Measurements from ENCODE around the gene GRB10.

Gene GRB10

DNA sequence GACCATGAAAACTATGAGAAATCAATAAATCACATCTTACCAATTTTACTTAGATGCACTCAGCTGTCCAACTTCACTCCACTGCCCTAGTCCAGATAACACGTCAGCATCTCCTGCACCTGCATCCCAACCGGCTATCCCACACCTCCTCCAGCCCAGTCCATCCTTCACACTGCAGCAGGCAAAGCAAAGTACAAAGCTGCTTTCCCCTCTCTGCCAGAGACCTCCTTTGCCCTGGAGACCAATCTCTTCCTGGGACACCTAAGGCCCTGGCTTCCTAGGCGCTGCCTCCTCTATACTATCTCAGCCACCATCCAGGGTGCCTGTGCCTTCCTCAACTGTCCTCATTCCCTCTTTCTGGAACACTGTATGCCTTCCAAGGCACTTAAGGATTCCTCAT lies 127.2 kb downstream of the GRB10 start:
- no peak for DNase-seq (ENCODE audit: low spot score)
- in situ Hi-C loops (cut with MboI; ENCODE audit: low sequenced_read_pairs, unreplicated experiment): loop anchor here (25.0 kb wide), 2 partner anchors 193 to 543 kb away; partner anchors contain the start of gene FIGNL1
- TF ChIP-seq, protein P1, sequence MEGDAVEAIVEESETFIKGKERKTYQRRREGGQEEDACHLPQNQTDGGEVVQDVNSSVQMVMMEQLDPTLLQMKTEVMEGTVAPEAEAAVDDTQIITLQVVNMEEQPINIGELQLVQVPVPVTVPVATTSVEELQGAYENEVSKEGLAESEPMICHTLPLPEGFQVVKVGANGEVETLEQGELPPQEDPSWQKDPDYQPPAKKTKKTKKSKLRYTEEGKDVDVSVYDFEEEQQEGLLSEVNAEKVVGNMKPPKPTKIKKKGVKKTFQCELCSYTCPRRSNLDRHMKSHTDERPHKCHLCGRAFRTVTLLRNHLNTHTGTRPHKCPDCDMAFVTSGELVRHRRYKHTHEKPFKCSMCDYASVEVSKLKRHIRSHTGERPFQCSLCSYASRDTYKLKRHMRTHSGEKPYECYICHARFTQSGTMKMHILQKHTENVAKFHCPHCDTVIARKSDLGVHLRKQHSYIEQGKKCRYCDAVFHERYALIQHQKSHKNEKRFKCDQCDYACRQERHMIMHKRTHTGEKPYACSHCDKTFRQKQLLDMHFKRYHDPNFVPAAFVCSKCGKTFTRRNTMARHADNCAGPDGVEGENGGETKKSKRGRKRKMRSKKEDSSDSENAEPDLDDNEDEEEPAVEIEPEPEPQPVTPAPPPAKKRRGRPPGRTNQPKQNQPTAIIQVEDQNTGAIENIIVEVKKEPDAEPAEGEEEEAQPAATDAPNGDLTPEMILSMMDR (IDR thresholded peaks at IDR 0.05; ENCODE audit: borderline replicate concordance, control extremely low read depth, extremely low read depth, insufficient read depth, missing control alignments): no peak

DNA sequence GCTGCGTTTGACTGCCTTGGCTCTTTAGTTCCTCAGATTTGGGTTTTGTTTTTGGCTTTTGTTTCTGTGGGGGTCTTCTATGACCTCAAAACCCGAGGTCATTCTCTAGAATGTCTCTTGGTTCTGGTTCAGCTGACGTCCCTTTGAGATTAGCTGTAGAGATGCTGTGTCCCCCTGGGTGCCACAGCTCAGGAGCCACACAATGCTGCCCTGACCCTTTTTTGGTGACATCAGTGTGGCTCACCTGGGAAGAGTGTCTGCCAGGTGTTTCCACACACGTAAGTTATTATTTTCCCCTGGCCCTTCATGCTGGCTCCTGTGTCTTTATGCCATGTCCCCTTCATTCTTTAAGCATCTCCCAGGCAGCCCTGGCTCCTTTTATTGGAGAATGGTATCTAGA lies 127.7 kb downstream of the GRB10 start:
- no peak for DNase-seq (ENCODE audit: low spot score)
- in situ Hi-C loops (cut with MboI; ENCODE audit: low sequenced_read_pairs, unreplicated experiment): loop anchor here (25.0 kb wide), 2 partner anchors 193 to 543 kb away; partner anchors contain the start of gene FIGNL1
- TF ChIP-seq, protein P1 (IDR thresholded peaks at IDR 0.05; ENCODE audit: borderline replicate concordance, control extremely low read depth, extremely low read depth, insufficient read depth, missing control alignments): no peak

DNA sequence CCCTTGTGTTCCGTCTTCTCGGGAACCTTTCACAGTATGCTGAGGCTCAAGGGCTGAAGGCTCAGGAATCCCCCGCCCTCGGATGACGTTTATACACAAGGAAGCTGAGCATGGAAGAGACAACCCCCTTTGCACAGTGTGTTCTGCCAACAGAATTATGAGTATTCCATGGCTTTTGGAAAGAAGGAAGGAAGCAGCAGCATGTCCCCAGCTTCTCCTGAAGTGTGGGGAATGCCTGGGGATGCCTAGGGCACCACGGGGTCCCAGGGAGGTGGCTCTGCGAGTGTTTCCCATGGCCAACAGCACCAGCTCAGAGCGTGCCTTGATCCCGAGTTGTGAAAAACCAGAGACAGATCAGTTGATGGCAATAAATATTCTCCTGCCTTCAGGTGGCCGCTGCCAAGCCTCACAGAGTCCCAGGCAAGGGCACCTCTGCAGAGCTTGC lies 128.7 kb downstream of the GRB10 start:
- in situ Hi-C loops (cut with MboI; ENCODE audit: low sequenced_read_pairs, unreplicated experiment): loop anchor here (25.0 kb wide), 2 partner anchors 192 to 542 kb away; partner anchors contain the start of gene FIGNL1
- DNase-seq (ENCODE audit: low spot score): no peak
- TF ChIP-seq, protein P1 (IDR thresholded peaks at IDR 0.05; ENCODE audit: borderline replicate concordance, control extremely low read depth, extremely low read depth, insufficient read depth, missing control alignments): no peak

DNA sequence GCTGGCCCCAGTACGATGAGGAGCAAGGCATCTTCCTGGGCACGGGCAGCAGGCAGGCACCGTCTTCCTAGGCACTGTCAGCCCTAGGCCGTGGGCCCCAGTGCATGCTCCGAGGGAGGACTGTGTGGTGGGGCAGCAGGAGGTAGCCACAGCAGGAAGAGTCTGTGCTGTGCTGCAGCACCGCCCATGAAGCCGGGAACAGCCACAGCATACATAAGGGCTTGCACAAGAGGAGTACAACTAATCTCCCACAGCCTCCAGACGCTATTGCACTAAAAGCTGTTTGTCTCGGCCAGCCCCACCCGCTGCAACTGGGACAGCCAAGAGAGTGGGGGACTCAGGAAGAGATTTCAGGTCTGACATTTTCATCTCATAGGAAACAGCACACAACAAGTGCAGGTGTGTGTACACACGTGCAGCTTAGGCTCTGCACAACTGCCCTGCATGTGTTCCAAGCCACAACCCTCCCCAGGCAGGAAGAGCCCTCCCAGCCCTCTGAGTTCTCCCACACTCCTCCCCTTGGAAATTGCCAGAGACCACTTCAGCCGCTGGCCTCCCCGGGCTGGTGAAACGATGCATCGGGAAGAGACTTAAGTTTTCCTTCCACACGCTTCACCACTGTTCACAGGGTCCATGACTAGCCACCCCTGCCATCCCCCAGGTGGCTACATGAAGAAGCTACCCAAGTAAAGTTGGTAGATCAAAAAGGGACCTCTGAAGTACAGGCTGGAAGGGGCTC lies 129.4 kb downstream of the GRB10 start:
- no peak for DNase-seq (ENCODE audit: low spot score)
- TF ChIP-seq, protein P1 (IDR thresholded peaks at IDR 0.05; ENCODE audit: borderline replicate concordance, control extremely low read depth, extremely low read depth, insufficient read depth, missing control alignments): no peak
- in situ Hi-C loops (cut with MboI; ENCODE audit: low sequenced_read_pairs, unreplicated experiment): loop anchor here (25.0 kb wide), 2 partner anchors 191 to 541 kb away; partner anchors contain the start of gene FIGNL1

DNA sequence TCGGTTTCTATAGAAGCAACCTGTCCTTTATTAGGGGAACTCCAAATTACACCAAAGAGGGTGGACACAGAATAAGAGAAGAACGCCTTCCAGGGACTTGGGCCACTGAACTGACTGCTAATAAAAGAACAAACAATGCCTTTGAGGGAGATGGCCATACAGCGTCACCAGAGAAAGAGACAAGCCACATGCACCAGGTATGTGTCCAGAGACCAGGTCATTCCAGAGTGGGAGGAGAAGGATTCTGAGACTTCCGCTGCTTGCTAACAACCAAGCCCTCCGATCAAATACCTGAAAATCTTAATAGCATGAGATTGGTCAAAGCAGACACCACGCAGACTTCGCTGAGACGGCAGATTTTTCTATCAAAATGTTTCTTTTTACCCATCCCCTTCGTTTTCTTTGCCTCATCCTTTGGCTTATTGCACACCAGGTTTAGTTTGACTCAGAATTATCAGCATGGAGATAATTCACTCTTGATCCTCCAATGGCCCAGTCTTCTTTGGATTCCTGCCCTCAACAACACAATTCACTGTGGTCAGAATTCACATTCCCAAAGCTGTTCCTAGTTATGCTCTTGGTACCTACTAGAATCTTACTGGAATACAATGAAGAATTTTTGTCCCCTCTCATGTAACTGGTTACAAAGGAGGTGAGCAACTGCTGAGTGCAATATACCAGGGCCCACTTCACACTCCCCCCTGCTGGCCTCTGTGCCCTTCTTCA lies 130.1 kb downstream of the GRB10 start:
- TF ChIP-seq, protein P1 (IDR thresholded peaks at IDR 0.05; ENCODE audit: borderline replicate concordance, control extremely low read depth, extremely low read depth, insufficient read depth, missing control alignments): no peak
- no peak for DNase-seq (ENCODE audit: low spot score)
- in situ Hi-C loops (cut with MboI; ENCODE audit: low sequenced_read_pairs, unreplicated experiment): loop anchor here (25.0 kb wide), 2 partner anchors 190 to 540 kb away; partner anchors contain the start of gene FIGNL1

DNA sequence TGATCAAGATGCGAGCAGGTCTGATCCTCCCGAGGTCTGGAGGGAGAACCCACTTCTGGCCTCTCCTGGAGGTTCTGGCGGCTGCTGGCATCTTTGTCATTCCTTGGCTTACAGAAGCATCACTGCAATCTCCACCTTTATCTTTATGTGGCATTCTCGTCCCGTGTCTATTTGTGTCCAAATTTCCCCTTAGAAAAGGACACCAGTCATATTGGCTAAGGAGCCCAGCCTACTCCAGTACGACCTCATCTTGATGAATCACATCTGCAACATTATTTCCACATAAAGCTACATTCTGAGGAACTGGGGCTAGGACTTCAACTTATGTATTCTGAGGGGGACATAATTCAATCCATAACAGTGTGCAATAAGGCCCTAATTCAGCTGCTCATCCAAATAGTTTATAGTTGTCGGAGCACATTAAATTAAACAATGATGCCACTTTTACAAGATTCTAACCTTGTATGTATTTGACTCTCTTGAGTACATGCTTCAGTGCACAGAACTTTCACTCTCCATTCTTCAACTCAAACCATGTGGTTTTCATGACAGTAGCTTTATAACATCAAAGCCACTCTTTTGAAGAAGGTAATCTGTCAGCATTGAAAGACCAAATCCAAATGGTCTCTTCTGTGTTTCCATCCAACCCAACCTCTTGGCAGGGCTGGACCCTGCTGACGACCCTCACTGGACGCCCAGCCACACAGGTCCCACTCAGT lies 131.3 kb downstream of the GRB10 start:
- in situ Hi-C loops (cut with MboI; ENCODE audit: low sequenced_read_pairs, unreplicated experiment): loop anchor here (25.0 kb wide), 2 partner anchors 189 to 539 kb away; partner anchors contain the start of gene FIGNL1
- TF ChIP-seq, protein P1 (IDR thresholded peaks at IDR 0.05; ENCODE audit: borderline replicate concordance, control extremely low read depth, extremely low read depth, insufficient read depth, missing control alignments): no peak
- DNase-seq (ENCODE audit: low spot score): no peak
